HG03378 (cell line): ENCODE measurements around the gene IFITM10.

ENCODE experiments used
- ATAC-seq: cut with Tn5 transposase; IDR thresholded peaks from one replicate; pipeline ENCODE4 v1.9.1; 2021; ENCODE audit warnings: mild to moderate bottlenecking, moderate library complexity; ENCODE audit not compliant: unreplicated experiment

IFITM10 gene

GRCh38 chr11:1727096-1727690, 23.2 kb downstream of the IFITM10 start:
- no peak for ATAC-seq

GRCh38 chr11:1719781-1720180, 30.6 kb downstream of the IFITM10 start:
- no peak for ATAC-seq

- ATAC-seq = no peak
Measured at GRCh38 chr11:1718326-1718725, 32.1 kb downstream of the IFITM10 start.

- ATAC-seq = no peak
Measured at GRCh38 chr11:1717745-1718144, 32.6 kb downstream of the IFITM10 start.

GRCh38 chr11:1714908-1715885, 35.2 kb downstream of the IFITM10 start:
- no peak for ATAC-seq

GRCh38 chr11:1708716-1709115, 41.7 kb downstream of the IFITM10 start:
- ATAC-seq = no peak

- no peak for ATAC-seq
Measured at GRCh38 chr11:1707751-1708150, 42.6 kb downstream of the IFITM10 start.

- ATAC-seq = no peak
Measured at GRCh38 chr11:1706634-1707400, 43.6 kb downstream of the IFITM10 start.

GRCh38 chr11:1705126-1706052, 45.0 kb downstream of the IFITM10 start:
- ATAC-seq = no peak

GRCh38 chr11:1703146-1703545, 47.2 kb downstream of the IFITM10 start:
- no peak for ATAC-seq

- no peak for ATAC-seq
Measured at GRCh38 chr11:1702506-1702905, 47.9 kb downstream of the IFITM10 start.

- no peak for ATAC-seq
Measured at GRCh38 chr11:1701091-1701807, 49.1 kb downstream of the IFITM10 start.

- ATAC-seq = no peak
Measured at GRCh38 chr11:1699771-1700170, 50.6 kb downstream of the IFITM10 start.

GRCh38 chr11:1696608-1697570, 53.5 kb downstream of the IFITM10 start, which contains the start of gene KRTAP5-6:
Gene KRTAP5-6 (plus strand): TSS chr11:1697195. CDS start chr11:1697246, 51 bp downstream.
- no peak for ATAC-seq

GRCh38 chr11:1695548-1696108, 54.8 kb downstream of the IFITM10 start:
- ATAC-seq = no peak

- ATAC-seq = no peak
Measured at GRCh38 chr11:1694846-1695547, 55.4 kb downstream of the IFITM10 start.

- no peak for ATAC-seq
Measured at GRCh38 chr11:1694064-1694845, 56.1 kb downstream of the IFITM10 start.
